Activated naive CD8-positive, alpha-beta T cell treated with anti-CD3 and anti-CD28 coated beads for 36 hours (primary cell): Measurements from ENCODE around the gene RSPH4A. TPM values are rescaled to one million over a fixed set of nuclear protein-coding genes. Genes with fewer than 3 reads are reported as not detected.
A peak's percentile ranks its signal among the peaks of the same experiment; 100 is the strongest.
"Not testable (repeated sequence)": the region's sequence is repeated elsewhere in the genome, so short reads cannot be mapped to it uniquely, and the experiment has no call there.

Experiments
- DNase-seq: peaks from one replicate; pipeline ENCODE4 v3.0.0; 2021
- H3K27ac Mint-ChIP-seq: one replicate; pipeline ENCODE4 v1.8.0; 2022; ENCODE audit warnings: mild to moderate bottlenecking, moderate library complexity, mixed read lengths
- H3K27me3 Mint-ChIP-seq: one replicate; pipeline ENCODE4 v1.8.0; 2022; ENCODE audit warnings: mild to moderate bottlenecking, mixed read lengths
- H3K36me3 Mint-ChIP-seq: one replicate; pipeline ENCODE4 v1.8.0; 2021; ENCODE audit warnings: mild to moderate bottlenecking, mixed read lengths
- H3K4me1 Mint-ChIP-seq: one replicate; pipeline ENCODE4 v1.8.0; 2021; ENCODE audit warnings: mixed read lengths
- H3K4me3 Mint-ChIP-seq: one replicate; pipeline ENCODE4 v1.8.0; 2022; ENCODE audit warnings: mild to moderate bottlenecking, moderate library complexity, mixed read lengths
- H3K9me3 Mint-ChIP-seq: one replicate; pipeline ENCODE4 v1.8.0; 2022; ENCODE audit warnings: mixed read lengths
- total RNA-seq, 2 experiments: library from RNA; stranded (reverse); gene quantifications; one replicate each; pipeline ENCODE4 v1.2.3, GENCODE V29; 2021

The RSPH4A gene
- total RNA-seq, 2 experiments from 2014 or later = 0.23 to 0.44 TPM

GRCh38 chr6:116596815-116597214, 19.5 kb upstream of the RSPH4A start:
- no peak for DNase-seq
- no peak overlapping the region for H3K27ac Mint-ChIP-seq
- H3K4me3 Mint-ChIP-seq = no peak overlapping the region
- peaks cover 41% of the 10 kb centered on the region for H3K36me3 Mint-ChIP-seq
- no peaks in the 10 kb centered on the region for H3K9me3 Mint-ChIP-seq
- no peaks in the 10 kb centered on the region for H3K4me1 Mint-ChIP-seq
- no peaks in the 10 kb centered on the region for H3K27me3 Mint-ChIP-seq

- H3K4me1 Mint-ChIP-seq, H3K27me3 Mint-ChIP-seq, H3K27ac Mint-ChIP-seq, H3K9me3 Mint-ChIP-seq, H3K4me3 Mint-ChIP-seq, DNase-seq: not testable (repeated sequence)
- H3K36me3 Mint-ChIP-seq = peaks cover 48% of the 10 kb centered on the region
Measured at GRCh38 chr6:116603916-116604315, 12.4 kb upstream of the RSPH4A start.

- not testable (repeated sequence) for H3K4me1 Mint-ChIP-seq, DNase-seq, H3K27ac Mint-ChIP-seq, H3K4me3 Mint-ChIP-seq, H3K27me3 Mint-ChIP-seq, H3K9me3 Mint-ChIP-seq
- H3K36me3 Mint-ChIP-seq = peaks cover 46% of the 10 kb centered on the region
Measured at GRCh38 chr6:116604868-116605267, 11.4 kb upstream of the RSPH4A start.

GRCh38 chr6:116605935-116606334, 10.3 kb upstream of the RSPH4A start:
- peaks cover 42% of the 10 kb centered on the region for H3K36me3 Mint-ChIP-seq
- no peak overlapping the region for H3K4me3 Mint-ChIP-seq
- H3K4me1 Mint-ChIP-seq = no peaks in the 10 kb centered on the region
- no peak for DNase-seq
- no peaks in the 10 kb centered on the region for H3K27me3 Mint-ChIP-seq
- H3K9me3 Mint-ChIP-seq = peaks cover 7% of the 10 kb centered on the region
- H3K27ac Mint-ChIP-seq = no peak overlapping the region

GRCh38 chr6:116611056-116611455, 5.2 kb upstream of the RSPH4A start:
- no peak overlapping the region for H3K27ac Mint-ChIP-seq
- peaks cover 4% of the 10 kb centered on the region for H3K36me3 Mint-ChIP-seq

GRCh38 chr6:116616737-116617053, 416 bp downstream of the RSPH4A start:
- DNase-seq = peak; percentile 13
- peaks cover 30% of the 10 kb centered on the region for H3K27me3 Mint-ChIP-seq

More at GRCh38 chr6:116611056-116611455, 5.2 kb upstream of the RSPH4A start:
- peaks cover 16% of the 10 kb centered on the region for H3K27me3 Mint-ChIP-seq
- no peak overlapping the region for H3K4me3 Mint-ChIP-seq
- H3K9me3 Mint-ChIP-seq = peaks cover 2% of the 10 kb centered on the region
- peaks cover 2% of the 10 kb centered on the region for H3K4me1 Mint-ChIP-seq
- DNase-seq = no peak

GRCh38 chr6:116624036-116624805, 7.9 kb downstream of the RSPH4A start:
- H3K4me3 Mint-ChIP-seq = no peak overlapping the region
- H3K4me1 Mint-ChIP-seq = no peaks in the 10 kb centered on the region
- H3K36me3 Mint-ChIP-seq = no peaks in the 10 kb centered on the region
- no peak for DNase-seq
- no peaks in the 10 kb centered on the region for H3K9me3 Mint-ChIP-seq
- H3K27ac Mint-ChIP-seq = no peak overlapping the region
- H3K27me3 Mint-ChIP-seq = no peaks in the 10 kb centered on the region

More at GRCh38 chr6:116616737-116617053, 416 bp downstream of the RSPH4A start:
- Mint-ChIP-seq H3K9me3 (peaks cover 2% of the 10 kb centered on the region), H3K4me3 (peak overlapping the region; percentile 83), H3K36me3 (no peaks in the 10 kb centered on the region), H3K4me1 (peaks cover 14% of the 10 kb centered on the region), H3K27ac (no peak overlapping the region)

GRCh38 chr6:116625872-116626271, 9.6 kb downstream of the RSPH4A start:
- Mint-ChIP-seq H3K4me3 (no peak overlapping the region), H3K36me3 (no peaks in the 10 kb centered on the region), H3K9me3 (no peaks in the 10 kb centered on the region), H3K27ac (no peak overlapping the region), H3K4me1 (no peaks in the 10 kb centered on the region), H3K27me3 (no peaks in the 10 kb centered on the region)
- no peak for DNase-seq

GRCh38 chr6:116629563-116629981, 13.3 kb downstream of the RSPH4A start:
- H3K36me3 Mint-ChIP-seq = peaks cover 7% of the 10 kb centered on the region
- no peaks in the 10 kb centered on the region for H3K9me3 Mint-ChIP-seq
- no peak overlapping the region for H3K27ac Mint-ChIP-seq
- H3K27me3 Mint-ChIP-seq = no peaks in the 10 kb centered on the region
- DNase-seq = no peak
- H3K4me3 Mint-ChIP-seq = no peak overlapping the region
- H3K4me1 Mint-ChIP-seq = no peaks in the 10 kb centered on the region

- Mint-ChIP-seq H3K4me3 (no peak overlapping the region), H3K27me3 (no peaks in the 10 kb centered on the region)
Measured at GRCh38 chr6:116631379-116631990, 15.2 kb downstream of the RSPH4A start.

GRCh38 chr6:116633685-116634084, 17.4 kb downstream of the RSPH4A start:
- H3K4me3 Mint-ChIP-seq = no peak overlapping the region

More at GRCh38 chr6:116631379-116631990, 15.2 kb downstream of the RSPH4A start:
- no peak for DNase-seq
- Mint-ChIP-seq H3K9me3 (no peaks in the 10 kb centered on the region), H3K36me3 (peaks cover 7% of the 10 kb centered on the region), H3K4me1 (no peaks in the 10 kb centered on the region), H3K27ac (no peak overlapping the region)

GRCh38 chr6:116648156-116648555, 31.9 kb downstream of the RSPH4A start:
- H3K4me3 Mint-ChIP-seq = no peak overlapping the region
- H3K27ac Mint-ChIP-seq = no peak overlapping the region
- peaks cover 2% of the 10 kb centered on the region for H3K9me3 Mint-ChIP-seq
- peaks cover 14% of the 10 kb centered on the region for H3K36me3 Mint-ChIP-seq
- H3K27me3 Mint-ChIP-seq = no peaks in the 10 kb centered on the region
- H3K4me1 Mint-ChIP-seq = peaks cover 12% of the 10 kb centered on the region
- DNase-seq = no peak

More at GRCh38 chr6:116633685-116634084, 17.4 kb downstream of the RSPH4A start:
- Mint-ChIP-seq H3K4me1 (peaks cover 2% of the 10 kb centered on the region), H3K27me3 (no peaks in the 10 kb centered on the region), H3K27ac (no peak overlapping the region), H3K9me3 (no peaks in the 10 kb centered on the region), H3K36me3 (peaks cover 7% of the 10 kb centered on the region)
- DNase-seq = no peak

GRCh38 chr6:116649129-116649528, 32.9 kb downstream of the RSPH4A start:
- Mint-ChIP-seq H3K36me3 (peaks cover 6% of the 10 kb centered on the region), H3K9me3 (no peaks in the 10 kb centered on the region), H3K27ac (no peak overlapping the region), H3K4me3 (no peak overlapping the region), H3K4me1 (peaks cover 12% of the 10 kb centered on the region), H3K27me3 (no peaks in the 10 kb centered on the region)
- DNase-seq = no peak

GRCh38 chr6:116651916-116652315, 35.6 kb downstream of the RSPH4A start:
- Mint-ChIP-seq H3K36me3 (no peaks in the 10 kb centered on the region), H3K9me3 (no peaks in the 10 kb centered on the region), H3K4me1 (peaks cover 13% of the 10 kb centered on the region), H3K27ac (no peak overlapping the region), H3K27me3 (no peaks in the 10 kb centered on the region), H3K4me3 (no peak overlapping the region)
- no peak for DNase-seq

GRCh38 chr6:116661594-116661993, 45.3 kb downstream of the RSPH4A start:
- no peaks in the 10 kb centered on the region for H3K27me3 Mint-ChIP-seq
- H3K4me1 Mint-ChIP-seq = peaks cover 38% of the 10 kb centered on the region
- no peak for DNase-seq
- H3K9me3 Mint-ChIP-seq = no peaks in the 10 kb centered on the region
- no peak overlapping the region for H3K4me3 Mint-ChIP-seq
- H3K36me3 Mint-ChIP-seq = peaks cover 37% of the 10 kb centered on the region
- H3K27ac Mint-ChIP-seq = no peak overlapping the region

- Mint-ChIP-seq H3K27me3 (no peaks in the 10 kb centered on the region), H3K27ac (peak overlapping the region; percentile 43), H3K4me1 (peaks cover 41% of the 10 kb centered on the region), H3K9me3 (no peaks in the 10 kb centered on the region), H3K4me3 (no peak overlapping the region), H3K36me3 (peaks cover 41% of the 10 kb centered on the region)
- DNase-seq = no peak
Measured at GRCh38 chr6:116662202-116662601, 45.9 kb downstream of the RSPH4A start.
